Measurements from ENCODE around the gene MAP3K19.

DNA sequence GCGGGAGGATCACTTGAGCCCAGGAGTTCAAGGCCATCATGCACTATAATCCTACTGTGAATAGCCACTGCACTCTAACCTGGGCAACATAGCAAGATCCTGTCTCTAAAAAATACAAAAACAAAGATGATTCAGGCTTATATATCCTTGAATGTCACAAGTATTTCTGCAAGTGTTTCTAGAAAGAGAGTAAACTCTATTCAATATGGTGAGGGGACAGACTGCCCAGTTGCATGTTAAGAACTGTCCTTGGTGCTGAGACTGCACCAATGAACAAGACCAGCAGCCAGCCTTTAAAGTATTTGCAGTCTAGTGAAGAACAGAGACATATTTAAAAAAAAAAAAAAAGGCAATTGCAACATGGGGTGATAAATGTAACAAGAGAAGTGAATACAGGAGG is 16.4 kb downstream of the MAP3K19 start:
- TF ChIP-seq, protein P1, sequence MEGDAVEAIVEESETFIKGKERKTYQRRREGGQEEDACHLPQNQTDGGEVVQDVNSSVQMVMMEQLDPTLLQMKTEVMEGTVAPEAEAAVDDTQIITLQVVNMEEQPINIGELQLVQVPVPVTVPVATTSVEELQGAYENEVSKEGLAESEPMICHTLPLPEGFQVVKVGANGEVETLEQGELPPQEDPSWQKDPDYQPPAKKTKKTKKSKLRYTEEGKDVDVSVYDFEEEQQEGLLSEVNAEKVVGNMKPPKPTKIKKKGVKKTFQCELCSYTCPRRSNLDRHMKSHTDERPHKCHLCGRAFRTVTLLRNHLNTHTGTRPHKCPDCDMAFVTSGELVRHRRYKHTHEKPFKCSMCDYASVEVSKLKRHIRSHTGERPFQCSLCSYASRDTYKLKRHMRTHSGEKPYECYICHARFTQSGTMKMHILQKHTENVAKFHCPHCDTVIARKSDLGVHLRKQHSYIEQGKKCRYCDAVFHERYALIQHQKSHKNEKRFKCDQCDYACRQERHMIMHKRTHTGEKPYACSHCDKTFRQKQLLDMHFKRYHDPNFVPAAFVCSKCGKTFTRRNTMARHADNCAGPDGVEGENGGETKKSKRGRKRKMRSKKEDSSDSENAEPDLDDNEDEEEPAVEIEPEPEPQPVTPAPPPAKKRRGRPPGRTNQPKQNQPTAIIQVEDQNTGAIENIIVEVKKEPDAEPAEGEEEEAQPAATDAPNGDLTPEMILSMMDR (IDR thresholded peaks at IDR 0.05; ENCODE audit: borderline replicate concordance, extremely low read depth, low read length, poor library complexity, severe bottlenecking) = no peak
- no peak for TF ChIP-seq EZH2 (IDR thresholded peaks at IDR 0.05; ENCODE audit: borderline replicate concordance, low read depth, low read length, severe bottlenecking)

Measured in DND-41 (cell line).